ENCODE measurements around the gene HMOX1.

HMOX1 gene

GRCh38 chr22:35409783-35410662 lies 29.1 kb downstream of the HMOX1 start:
- no peak for FAIRE-seq

GRCh38 chr22:35410663-35411034 lies 29.8 kb downstream of the HMOX1 start:
- FAIRE-seq, result no peak

GRCh38 chr22:35411102-35411501 lies 30.2 kb downstream of the HMOX1 start:
- no peak for FAIRE-seq

- no peak for FAIRE-seq
Observed at GRCh38 chr22:35413624-35414023, 32.7 kb downstream of the HMOX1 start.

- FAIRE-seq, result no peak
Observed at GRCh38 chr22:35417606-35418005, 36.7 kb downstream of the HMOX1 start.

GRCh38 chr22:35418088-35418487 lies 37.2 kb downstream of the HMOX1 start:
- FAIRE-seq, result no peak

GRCh38 chr22:35418731-35419130 lies 37.8 kb downstream of the HMOX1 start:
- no peak for FAIRE-seq

- no peak for FAIRE-seq
Observed at GRCh38 chr22:35419756-35420155, 38.9 kb downstream of the HMOX1 start.

GRCh38 chr22:35421121-35421520 lies 40.2 kb downstream of the HMOX1 start:
- FAIRE-seq, result no peak

- FAIRE-seq, result no peak
Observed at GRCh38 chr22:35422145-35422544, 41.2 kb downstream of the HMOX1 start.

GRCh38 chr22:35422936-35423335 lies 42.0 kb downstream of the HMOX1 start:
- FAIRE-seq, result no peak

GRCh38 chr22:35424081-35424480 lies 43.2 kb downstream of the HMOX1 start:
- FAIRE-seq, result no peak

GRCh38 chr22:35424761-35425160 lies 43.9 kb downstream of the HMOX1 start:
- FAIRE-seq, result no peak

GRCh38 chr22:35425546-35425945 lies 44.6 kb downstream of the HMOX1 start:
- no peak for FAIRE-seq

- FAIRE-seq, result no peak
Observed at GRCh38 chr22:35425971-35426800, 45.3 kb downstream of the HMOX1 start.

- no peak for FAIRE-seq
Observed at GRCh38 chr22:35426801-35427140, 45.9 kb downstream of the HMOX1 start.

- peak; percentile 91 for FAIRE-seq
Observed at GRCh38 chr22:35430897-35431322, 50.0 kb downstream of the HMOX1 start.

GRCh38 chr22:35431483-35432227 lies 50.8 kb downstream of the HMOX1 start:
- FAIRE-seq, result no peak

GRCh38 chr22:35432228-35432905 lies 51.5 kb downstream of the HMOX1 start:
- no peak for FAIRE-seq

GRCh38 chr22:35434061-35434710 lies 53.3 kb downstream of the HMOX1 start:
- FAIRE-seq, result no peak

- no peak for FAIRE-seq
Observed at GRCh38 chr22:35435201-35435740, 54.4 kb downstream of the HMOX1 start.

GRCh38 chr22:35436421-35436820 lies 55.5 kb downstream of the HMOX1 start:
- FAIRE-seq, result no peak

Measured in endometrium (tissue), 2 donors.